GM19324 (cell line): ENCODE results near the gene TMEFF2.

ENCODE experiments used
- ATAC-seq: cut with Tn5 transposase; IDR thresholded peaks from one replicate; pipeline ENCODE4 v1.9.1; 2021; ENCODE audit warnings: mild to moderate bottlenecking, moderate library complexity; ENCODE audit not compliant: unreplicated experiment, low FRiP score

TMEFF2 gene

DNA sequence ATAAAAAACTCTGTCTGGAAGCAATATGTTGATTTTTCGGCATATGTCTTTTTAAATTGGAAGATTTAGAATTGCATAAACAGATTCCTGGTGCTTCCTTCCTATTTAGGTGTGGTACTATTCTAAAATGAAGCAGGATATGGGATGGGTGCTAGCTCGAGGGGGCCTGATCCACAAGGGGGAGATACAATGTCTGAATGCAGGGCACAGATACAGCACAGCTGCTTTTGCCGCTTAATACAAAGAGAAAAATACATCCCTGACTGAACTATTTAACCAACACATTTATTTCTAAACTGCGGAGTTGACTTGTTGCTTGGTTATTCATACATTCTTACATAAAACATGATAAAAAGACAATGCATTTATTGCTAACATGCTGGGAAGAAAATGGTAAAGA lies 169.1 kb downstream of the TMEFF2 start:
- no peak for ATAC-seq

DNA sequence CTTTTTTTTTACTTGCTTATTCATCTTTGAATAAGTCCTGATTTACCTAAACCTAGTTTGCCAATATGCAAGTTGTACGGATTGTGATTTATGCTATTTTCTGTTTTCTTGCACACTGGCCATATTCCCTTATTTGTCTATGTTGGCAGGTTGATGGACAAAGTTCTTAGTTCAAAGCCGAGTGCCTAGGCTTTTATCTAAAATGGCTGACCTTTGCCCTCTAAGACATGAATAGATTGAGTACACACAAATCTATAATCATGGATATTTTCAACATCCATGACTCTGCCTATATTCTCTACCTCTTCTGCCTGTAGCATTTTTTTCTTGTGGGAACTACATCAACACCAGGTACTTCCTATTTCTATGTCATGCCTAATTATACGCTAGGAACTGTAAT lies 171.7 kb downstream of the TMEFF2 start:
- no peak for ATAC-seq

DNA sequence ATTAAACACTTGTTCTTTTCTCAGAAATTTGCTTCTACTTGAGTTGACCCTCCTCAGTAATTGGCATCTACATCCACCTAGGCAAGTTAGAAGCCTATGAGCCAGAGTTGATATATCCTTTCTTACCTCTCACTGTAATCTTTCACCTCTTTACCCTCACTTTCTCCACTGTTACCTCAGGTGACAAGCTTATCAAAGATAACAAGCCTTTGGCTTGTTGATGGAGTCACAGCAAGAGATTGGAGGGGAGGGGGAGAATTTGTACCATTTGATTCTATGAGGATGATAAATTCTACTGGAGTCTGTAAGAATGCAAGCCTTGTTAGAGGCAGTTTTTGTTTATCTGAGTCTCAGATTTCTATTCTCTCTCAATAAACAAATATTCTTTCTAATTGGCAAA lies 176.9 kb downstream of the TMEFF2 start:
- no peak for ATAC-seq

DNA sequence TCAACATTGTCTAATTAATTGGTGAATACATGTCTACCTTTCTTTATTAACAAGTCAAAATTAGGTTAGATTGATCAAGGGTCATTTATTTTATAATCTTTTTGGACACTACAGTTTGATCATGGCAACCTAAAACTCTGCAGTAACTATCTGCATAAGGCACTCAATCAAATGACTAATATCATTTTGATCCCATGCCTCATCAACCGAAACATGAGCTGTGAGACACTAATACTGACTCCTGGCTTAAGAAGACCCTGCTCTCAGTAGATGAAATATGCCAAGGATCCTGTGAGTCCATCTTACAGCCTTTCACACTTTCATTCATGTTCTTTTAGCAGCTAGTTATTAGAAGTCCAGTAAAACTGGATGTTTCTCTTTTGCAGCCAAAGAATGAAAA lies 178.5 kb downstream of the TMEFF2 start:
- no peak for ATAC-seq

DNA sequence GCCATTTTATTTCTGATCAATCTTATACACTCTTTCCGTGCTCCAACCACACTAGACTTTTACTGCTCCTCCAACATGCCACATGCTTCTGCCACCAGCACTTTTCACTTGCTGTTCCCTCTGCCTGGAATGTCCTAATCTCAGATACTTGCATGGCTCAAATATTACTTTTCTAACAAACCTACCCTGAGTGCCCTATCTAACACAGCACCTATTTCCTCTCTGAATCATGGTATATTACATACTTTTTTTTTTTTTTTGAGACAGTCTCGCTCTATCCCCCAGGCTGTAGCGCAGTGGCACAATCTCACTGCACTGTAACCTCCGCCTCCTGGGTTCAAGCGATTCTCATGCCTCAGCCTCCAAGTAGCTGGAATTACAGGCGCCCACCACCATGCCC lies 181.5 kb downstream of the TMEFF2 start:
- no peak for ATAC-seq

DNA sequence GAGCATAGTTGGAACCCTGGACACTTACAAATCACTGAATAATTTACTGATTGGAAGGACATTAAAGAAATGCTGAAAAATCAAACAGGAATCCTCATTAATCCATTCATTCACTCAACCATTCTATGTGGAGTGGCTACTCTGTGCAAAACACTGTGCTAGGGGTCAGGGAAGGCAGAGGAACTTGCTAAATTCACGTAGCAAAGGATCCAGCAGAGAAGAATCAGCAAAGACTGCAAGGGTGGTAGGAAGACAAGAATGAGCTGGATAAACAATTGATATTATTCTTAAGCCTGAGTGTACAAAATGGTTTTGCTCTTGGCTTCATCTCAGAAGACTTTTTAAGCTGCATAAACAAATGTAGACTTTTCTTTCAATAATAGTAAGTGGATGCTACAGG lies 183.5 kb downstream of the TMEFF2 start:
- ATAC-seq: no peak

DNA sequence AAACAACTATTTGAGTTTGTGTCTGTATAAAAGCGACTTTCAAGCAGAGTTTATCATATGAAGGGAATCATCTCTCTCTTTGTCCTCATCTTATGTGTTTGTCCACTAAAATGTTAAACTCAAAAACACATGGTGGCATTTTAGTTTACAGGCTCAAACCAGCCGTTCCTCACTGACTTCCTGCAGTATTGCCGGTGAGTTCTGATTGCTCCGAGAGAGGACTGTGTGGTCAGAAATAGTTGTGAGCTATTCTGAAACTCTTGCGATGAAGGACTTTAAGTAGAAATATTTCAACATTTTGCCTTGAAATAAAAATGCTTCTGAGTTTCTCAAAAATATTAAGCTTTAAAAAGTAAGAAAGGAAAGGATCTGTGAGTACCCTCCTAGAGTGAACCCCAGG lies 184.7 kb downstream of the TMEFF2 start:
- peak; percentile 39 for ATAC-seq

DNA sequence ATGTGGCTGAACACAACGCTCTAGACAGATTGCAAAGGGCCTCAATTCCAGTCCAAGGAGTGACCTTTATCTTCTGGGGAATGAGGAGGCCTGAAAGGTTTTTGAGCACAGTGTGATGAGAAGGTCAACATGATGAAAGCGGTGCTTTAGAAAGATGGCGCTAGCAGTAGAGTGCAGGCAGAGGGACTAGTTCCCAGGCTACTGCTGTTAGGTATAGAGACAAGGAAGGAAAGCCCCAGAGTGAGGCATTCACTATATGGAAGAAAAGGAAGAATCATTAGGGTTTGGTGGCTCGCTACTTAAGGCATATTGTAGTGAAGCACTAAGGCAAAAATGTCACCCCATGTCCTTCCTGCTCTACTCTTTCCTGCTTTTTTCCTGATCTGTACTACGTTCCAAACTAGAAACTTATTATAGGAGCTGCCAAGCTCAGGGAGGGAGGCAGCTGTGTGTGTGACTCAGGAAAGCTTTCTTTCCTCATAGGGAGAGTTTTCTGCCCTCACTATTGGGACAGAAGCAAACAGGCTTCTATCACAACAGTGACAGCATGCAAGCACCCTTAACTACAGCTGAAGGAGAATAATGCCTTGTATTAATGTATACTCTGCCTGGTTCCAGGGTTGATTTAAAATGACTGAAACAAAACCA lies 187.0 kb downstream of the TMEFF2 start:
- no peak for ATAC-seq

DNA sequence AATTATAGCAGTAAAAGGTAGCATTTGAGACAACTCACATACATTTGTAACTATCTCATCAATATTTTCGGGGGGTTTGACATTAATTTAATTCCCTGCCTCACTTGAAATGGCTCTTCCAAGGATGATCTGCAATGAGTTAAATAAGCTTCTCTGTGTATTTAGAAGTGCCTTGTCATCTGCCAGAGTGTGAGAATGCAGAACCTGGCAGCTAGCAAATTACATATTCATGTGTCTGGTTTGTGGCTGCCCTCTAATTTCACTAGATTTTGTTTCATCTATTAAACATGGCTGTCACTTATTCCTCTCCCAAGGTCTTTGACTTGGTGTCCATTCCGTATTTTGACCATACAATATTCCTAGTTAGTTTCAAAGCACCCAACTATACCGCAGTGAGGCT lies 189.5 kb downstream of the TMEFF2 start:
- ATAC-seq: no peak

DNA sequence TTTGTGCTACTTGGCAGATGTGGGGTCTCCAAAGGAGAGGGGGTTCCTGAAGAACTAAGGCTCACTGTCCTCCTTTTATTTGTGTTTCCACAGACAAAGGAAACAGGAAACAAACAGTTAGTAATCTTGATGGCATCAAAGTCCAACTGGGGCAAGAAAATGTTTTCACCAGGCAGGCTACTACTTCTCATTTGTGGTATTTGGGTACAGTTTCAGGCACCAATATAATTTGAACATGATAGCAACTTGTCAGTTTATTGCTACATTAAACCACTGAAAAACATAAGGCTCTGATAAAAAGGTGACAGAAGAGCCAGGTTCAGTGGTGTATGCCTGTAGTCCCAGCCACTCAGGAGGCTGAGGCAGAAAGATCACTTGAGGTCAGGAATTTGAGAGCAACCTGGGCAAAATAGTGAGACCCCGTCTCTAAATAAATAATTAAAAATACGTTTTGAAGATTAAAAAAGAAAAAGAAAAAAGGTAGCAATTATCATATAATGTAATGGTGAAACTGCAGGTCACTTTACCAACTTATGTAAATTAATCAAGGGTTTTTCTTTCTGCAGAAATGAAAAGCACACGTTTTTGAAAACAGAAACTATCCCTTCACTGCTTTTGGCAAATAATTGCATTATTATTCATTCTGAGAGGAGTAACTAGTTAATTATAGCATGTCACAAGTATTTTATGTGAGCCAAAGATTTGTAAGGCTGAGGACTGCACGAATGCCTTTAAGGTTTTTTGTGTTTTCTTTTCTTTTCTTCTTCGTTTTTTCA lies 190.4 kb downstream of the TMEFF2 start:
- ATAC-seq: peak; percentile 48

DNA sequence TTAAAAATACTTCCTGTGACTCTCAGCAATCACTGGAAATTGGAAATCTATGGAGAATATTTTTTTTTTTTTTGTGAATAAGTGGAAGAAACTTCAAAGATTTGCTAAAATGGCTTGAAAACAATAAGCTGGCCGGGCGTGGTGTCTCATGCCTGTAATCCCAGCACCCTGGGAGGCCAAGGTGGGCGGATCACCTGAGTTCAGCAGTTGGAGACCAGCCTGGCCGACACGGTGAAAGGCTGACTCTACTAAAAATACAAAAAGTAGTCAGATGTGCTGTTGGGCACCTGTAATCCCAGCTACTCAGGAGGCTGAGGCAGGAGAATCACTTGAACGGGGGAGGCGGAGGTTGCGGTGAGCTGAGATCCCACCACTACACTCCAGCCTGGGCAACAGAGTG lies 192.3 kb downstream of the TMEFF2 start:
- ATAC-seq: no peak

DNA sequence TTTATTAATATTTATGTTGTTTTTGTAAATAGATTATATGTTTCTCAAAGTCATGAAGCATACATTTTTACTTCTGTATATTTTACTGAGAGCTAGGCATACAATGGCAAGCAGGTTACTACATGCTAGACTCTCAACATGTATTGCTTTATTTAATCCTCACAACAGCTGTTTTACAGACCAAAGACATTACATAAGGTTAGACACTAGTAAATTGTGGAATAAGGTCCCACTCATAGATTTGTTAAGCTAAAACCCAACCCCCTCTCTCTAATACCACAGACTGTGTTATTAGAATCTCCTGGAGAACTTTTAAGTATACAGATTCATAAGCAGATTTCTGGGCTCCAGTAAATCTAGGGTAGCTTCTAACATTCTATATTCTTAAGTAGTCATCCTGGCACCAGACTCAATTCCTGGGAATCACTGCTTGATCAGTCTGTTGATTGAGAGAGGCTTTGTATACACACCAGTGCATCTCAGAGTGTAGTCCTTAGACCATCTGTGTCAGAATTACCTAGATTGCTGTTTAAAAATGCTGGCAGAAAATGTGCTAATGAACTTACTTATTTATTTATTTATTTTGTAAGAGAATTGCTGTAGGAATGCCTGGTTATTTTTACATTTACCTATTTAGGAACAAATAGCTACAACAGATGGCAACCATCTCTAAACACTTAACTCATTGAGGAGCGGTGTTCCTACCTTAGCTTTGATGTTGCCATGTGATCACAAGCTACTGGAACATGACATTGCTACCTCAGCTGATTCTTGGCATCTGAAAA lies 194.3 kb downstream of the TMEFF2 start:
- ATAC-seq: no peak

DNA sequence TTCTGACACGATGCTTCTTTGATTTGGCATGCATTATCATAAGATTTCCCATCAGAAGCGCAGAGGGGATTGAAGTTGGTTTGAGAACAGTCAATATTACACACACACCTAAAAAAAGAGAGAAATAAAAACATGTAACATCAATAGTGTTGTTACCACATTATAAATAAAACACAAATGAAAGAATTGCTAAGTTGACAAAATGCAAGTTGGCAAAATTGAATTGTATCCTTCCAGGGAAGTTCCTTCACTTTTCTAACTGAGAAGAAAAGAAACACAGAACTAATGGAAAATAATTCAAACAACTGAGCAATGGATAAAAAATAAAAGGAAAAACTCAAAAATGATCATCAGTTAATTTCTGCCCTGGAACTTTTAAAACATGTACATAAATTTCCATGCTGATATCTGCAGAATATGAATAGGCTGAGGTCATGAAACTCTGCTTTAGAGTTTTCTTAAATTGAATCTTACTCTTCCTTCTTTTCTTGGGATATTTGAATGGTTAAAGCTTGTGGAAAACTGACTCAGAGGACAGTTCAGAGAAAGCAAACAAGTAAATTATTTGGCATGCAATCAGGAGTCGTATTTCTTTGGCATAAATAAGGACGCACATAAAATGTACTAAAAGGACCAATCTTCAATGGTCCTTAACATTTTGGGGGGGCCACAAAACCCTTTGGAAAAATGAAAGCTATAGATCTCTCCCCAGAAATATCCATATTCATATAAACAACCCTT lies 195.5 kb downstream of the TMEFF2 start:
- no peak for ATAC-seq

DNA sequence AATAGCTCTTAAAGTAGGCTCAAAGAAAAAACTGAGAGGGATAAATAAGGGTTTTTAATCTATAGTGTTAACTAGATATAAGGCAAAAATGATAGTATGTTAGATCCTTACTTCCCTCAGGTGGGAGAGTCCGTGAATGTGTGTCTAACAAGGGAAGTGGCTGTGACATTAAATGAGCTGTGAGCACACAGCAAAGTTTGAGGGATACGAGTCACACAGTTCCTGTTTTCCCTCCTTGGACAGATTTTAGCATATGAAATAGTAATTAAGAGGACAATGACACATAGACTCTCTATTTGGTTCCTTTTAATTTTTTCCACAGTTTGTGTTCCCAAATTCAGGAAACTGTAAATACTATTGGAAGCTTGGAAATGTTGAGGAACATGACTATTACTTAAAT lies 199.4 kb downstream of the TMEFF2 start:
- ATAC-seq: no peak

DNA sequence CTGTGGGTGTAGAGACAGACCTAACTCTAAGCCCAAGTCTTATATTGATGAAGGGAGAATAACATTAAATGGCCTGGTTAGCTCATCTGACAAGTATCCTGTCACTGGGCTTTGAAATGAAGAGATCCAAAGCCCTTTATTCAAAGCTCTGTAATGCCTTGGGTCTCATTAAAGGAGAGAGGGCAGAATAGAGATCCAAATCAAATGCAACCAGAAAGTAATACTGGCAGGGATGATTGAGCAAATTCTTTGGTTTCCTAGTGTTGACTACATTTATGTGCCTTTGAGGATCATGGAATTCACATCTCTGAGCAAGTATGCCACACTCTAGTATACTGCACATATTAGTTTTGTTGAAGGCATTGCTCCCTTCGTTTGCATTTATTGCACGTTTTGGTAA lies 200.0 kb downstream of the TMEFF2 start:
- ATAC-seq: no peak

DNA sequence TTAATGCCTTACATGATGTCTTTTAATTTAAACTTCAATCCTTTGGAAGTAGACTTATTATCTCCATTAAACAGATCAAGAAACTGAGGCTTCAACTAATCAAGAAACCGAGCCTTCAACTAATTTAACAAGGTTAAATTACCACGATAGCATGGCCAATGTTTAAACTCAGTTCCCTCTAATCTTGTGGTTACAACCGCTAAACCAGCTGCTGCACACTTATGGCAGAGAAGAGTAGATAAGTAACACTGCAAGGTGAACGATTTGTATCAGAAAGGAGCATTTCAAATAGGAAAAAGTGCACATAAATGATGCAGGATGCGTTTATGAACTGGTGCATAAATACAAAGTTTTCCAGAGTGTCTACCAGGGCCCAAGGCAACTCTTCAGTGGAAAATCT lies 203.3 kb downstream of the TMEFF2 start:
- ATAC-seq: no peak

DNA sequence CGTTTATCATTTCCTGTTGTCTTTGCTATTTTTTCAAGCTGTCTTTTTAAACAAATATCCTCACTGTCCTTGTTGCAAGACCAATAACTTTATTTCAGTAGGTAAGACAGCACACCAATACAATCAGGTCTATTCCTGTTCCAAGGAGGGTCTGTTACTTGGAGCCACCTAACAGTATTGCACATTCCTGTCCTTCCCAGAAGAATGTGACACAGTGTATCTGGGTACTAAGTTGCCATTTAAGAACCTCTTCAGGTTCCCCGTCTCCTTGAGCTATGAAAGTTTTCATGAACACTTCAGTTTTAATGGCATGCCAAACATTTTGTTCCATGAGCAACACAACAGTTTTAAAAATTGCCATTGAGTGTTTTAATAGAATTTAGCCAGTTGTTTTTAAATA lies 209.0 kb downstream of the TMEFF2 start:
- ATAC-seq: no peak

DNA sequence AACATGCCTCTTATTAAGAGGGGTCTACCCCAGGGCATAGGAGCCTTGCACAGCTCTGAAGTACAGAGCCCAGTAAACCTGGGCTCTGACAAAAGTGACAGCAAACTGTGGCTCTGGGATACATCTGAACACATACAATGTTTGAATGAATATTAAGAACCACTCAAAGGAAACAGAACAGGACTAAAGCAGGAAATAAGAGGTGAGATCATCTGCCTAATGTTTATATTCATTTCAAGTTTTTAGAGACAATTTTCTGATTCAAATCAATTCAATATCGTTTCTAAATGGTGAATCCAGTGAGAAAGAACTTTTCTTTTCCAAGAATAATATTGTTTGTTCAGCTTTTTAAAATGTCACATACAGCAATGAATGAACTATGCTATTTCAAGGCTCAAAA lies 211.1 kb downstream of the TMEFF2 start:
- ATAC-seq: no peak

DNA sequence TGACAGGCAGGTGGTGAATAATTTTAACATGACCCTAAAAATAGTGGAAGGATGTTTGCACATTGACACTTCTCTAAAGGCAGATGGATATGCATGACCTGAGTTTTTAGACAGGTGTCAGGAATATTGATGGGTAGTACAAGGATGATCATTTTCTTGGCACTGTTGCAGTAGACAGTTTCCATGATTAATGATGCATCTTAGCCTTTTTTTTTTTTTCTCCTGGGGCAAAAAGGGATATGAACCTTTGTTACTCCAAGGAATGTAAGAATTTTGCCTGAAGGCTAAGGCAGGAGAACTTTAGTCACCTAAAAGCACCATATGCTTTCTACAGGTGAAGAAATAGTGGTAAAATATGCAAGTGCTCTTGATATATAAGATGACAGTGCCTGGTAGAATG lies 211.5 kb downstream of the TMEFF2 start:
- no peak for ATAC-seq

DNA sequence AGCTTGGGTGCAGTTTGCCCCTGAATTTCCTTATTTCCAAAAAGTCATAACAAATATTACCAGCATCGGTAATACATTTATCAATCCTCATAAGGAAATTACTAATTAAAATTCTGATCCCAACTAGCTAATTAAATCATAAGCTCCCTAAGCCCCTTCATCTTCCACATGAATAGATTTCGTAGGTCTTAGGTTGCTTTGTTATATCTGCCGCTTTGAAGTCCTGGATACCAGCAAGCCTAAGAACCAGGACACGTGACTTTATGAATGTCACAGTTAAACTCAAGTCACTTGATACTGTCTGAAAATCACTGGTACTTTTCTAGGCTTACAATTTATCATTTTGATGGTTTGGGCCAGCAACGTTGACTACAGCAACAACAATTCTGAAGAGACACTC lies 213.0 kb downstream of the TMEFF2 start:
- ATAC-seq: no peak

DNA sequence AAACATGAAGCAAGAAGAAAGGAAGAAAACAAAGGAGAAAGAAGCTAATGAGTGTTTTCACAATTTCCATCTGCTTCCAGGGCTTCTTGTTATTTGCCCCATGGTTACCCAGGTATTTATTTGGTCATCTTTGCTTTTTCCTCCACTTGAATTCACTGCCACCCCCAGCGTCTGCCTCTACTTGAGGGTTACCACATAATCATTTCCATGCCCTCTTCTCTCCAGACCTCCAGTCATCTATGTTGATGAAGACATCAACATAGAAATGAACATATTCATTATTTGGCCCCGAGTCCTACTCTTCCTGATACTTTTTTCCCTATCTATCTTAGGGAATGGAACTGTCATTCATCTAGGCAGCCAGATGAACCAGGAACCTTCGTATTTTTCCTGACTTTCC lies 214.2 kb downstream of the TMEFF2 start:
- ATAC-seq: no peak
